NCI-H128 (cell line): ENCODE results near the gene RAB18.
"Not testable (repeated sequence)": the region's sequence is repeated elsewhere in the genome, so short reads cannot be mapped to it uniquely, and the experiment has no call there.

Experiments used
- DNase-seq: peaks from one replicate; lab custom pipeline; 2025; ENCODE audit not compliant: unreplicated experiment; lab: John Stamatoyannopoulos, UW

The RAB18 gene

DNA sequence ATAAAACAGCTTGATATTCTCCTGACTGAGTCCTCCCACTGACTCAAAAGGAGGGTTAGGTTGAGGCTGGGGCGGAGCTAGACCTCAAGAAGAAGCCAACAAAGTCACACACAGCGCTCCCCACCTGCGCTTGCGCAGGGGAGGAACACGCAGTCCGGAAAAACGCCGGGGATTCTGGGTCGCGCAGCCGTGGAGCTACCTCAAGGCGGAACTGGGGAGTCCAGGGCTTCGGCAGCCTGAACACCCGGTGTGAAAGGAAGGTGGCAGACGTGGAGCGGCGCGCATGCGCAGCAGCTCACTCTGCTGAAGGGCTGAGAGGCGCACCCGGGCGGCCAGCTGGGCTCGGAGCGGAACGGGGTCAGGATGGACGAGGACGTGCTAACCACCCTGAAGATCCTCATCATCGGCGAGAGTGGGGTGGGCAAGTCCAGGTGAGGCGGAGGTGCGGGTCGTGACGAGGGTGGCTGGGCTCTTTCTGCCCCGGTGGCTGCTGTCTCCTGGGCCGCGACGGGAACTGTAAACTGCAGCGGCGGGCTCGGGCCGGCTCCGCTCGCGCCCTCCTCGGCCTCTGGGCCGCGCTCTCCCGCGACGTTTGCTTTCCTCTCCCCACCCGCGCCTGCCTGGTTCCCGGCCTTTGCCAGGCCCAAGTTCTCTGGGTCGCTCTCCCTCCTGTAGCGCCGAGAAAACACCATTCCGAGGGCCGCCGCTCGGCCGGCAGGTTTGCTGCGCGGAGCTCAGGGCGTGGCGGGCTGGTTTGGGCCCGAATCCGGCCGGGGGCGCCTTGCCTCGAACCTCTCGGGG is at the start of gene RAB18:
TSS of gene RAB18 (plus strand) at position 298 of the 801 bp plus-strand sequence. CDS start at position 364, 66 bp downstream.
- DNase-seq: peak; percentile 89

DNA sequence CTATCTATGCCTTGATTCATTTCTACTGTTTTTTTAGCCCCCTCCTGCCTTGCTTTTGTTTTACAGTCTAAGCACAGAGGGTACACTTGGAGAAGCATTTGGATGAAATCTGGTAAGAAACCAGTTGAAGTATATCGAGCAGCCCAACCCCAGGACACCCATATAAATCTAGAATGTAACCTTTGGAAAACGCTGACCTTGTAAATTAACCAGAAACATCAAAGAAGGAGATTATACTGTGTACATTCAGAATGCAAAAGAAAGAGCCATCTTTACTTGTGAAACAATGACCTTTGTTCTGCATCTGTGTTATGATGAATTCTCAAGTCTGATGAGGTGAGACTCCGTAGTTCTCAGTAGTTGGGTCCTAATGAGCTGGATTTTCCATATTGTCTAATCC is 49.3 kb upstream of the RAB18 start:
- no peak for DNase-seq

DNA sequence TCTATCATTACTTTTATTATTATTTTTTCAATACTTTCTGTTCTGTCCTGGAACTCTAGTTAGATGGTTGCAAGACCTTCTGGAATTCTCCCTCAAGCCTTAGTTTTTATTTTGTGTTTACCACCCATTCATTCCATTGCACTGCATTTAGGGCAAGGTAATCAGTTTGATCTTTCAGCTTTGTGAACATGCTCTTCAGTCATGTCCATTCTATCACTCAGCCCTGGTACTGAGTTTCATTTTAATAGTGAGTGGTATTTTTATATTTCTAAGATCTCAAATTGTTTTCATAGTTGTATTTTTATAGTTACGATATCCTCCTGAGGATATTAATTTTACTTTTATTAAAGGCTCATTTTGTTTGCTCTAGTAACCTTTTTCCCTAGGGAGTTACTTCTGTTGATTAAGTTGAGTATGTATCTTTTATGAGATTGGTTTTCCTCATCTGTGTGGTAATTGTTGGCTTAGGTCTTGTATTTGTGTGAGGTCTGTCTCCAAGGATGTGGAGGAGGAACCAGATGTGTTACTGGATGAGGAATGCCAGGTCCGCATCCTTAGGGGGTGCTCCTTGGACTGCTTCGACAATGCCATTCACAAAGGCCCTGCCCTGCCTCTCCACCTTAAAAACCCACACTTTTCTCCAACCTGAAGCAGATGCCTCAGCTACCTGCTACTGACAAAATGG is 46.7 kb upstream of the RAB18 start:
- no peak for DNase-seq

DNA sequence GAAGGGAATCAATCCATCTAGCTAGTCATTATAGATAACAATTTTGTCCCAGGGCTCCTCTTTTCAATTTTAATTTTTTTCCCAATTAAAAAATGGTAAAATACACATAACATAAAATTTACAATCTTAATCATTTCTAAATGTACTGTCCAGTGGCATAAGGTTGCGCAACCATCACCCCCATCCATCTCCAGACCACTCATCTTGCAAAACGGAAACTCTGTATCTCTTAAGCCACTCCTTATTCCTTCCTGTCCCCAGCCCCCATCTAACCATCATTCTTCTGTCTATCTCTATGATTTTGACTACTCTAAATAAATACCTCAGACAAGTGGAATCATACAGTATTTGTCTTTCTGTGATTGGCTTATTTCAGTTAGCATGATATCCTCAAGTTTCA is 46.1 kb upstream of the RAB18 start:
- DNase-seq: no peak

DNA sequence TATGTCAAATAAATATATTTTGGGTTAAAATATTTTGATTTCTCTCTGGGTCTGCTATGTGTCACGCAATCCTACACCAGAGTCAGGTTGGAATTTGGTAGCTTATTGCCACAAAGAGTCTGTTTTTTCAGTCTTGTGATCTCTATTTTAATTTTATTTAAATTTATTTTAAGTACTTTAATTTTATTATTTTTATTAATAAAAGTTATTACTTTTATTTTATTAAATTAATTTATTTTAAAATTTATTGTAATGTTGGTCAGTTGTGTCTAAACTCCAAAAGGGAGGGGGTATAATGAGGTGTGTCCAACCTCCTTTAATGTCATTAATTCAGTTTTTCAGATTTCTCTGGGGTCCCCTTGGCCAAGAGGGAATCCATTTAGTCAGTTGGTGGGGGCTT is 42.8 kb upstream of the RAB18 start:
- no peak for DNase-seq

DNA sequence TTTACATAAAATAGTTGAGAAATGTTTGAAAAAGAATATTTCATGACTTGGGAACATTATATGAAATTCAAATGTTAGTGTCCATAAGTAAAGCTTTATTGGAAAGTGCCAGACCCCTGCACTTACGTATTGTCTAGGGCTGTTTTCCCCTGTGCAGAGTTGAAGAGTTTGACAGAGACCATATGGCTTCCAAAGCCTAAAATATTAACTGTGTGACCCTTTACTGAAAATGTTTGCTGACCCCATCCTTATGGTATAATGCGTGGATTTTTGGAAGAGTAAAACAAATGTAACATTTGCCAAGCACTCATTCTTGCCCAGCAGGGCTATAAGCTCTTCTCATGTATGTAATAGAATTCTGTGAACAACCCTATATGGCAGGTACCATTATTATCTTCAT is 40.1 kb upstream of the RAB18 start:
- DNase-seq: no peak

DNA sequence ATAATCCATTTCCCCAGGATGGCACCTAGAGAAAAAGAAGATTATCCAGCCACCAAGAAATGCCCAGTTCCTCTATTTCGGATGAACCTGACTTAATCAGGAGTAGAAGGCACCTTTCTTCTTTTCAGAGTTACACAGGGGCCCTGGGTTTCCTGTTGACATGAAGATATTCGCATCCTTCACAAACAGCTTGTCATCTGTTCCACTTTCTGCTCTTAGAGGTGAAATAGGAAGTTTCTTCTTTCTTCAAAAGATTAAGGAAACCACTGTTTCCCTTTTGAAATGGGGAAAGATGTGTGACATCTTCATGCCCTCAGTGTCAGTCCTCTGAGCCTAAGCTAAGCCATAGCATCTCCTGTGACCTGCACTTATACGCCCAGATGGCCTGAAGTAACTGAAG is 39.1 kb upstream of the RAB18 start:
- no peak for DNase-seq

DNA sequence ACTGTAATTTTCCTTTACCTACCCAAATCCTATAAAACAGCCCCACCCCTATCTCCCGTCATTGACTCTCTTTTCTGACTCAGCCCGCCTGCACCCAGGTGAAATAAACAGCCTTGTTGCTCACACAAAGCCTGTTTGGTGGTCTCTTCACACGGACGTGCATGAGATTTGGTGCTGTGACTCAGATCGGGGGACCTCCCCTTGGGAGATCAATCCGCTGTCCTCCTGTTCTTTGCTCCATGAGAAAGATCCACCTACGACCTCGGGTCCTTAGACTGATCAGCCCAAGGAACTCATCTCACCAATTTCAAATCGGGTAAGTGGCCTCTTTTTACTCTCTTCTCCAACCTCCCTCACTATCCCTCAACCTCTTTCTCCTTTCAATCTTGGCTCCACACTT is 38.5 kb upstream of the RAB18 start:
- not testable (repeated sequence) for DNase-seq

DNA sequence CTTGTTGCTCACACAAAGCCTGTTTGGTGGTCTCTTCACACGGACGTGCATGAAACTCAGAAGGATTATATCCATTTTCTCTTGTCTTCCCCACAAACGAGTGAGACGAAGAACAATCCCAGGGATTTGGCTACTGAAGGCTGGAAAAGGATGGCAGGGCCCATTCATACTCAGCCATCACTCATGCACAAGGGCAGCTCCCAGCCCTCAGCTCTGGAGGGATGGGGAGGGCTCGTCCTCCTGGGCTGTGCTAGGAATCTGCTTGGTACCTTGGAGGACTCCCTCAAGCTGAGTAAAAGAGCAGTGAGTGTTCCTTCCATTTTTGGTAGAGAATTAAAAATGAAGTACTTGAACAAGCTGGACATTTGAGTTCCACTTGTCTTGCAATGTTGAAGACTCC is 33.2 kb upstream of the RAB18 start:
- no peak for DNase-seq

DNA sequence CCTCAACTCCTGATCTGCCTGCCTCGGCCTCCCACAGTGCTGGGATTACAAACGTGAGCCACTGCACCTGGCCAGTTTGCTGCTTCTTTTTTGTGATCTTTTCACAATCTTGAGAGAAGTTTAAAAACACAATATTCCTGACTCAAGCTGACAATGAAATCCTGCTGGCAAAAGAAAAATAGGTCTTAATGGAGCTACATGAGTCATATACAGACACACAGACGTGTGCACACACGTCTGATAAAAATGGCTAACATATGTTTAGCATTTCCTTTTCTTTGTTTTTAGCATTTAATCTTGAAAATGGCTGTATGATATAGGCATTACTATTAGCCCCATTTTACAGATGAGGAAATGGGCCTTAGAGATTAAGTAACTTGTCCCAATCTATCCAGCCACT is 29.4 kb upstream of the RAB18 start:
- DNase-seq: no peak

DNA sequence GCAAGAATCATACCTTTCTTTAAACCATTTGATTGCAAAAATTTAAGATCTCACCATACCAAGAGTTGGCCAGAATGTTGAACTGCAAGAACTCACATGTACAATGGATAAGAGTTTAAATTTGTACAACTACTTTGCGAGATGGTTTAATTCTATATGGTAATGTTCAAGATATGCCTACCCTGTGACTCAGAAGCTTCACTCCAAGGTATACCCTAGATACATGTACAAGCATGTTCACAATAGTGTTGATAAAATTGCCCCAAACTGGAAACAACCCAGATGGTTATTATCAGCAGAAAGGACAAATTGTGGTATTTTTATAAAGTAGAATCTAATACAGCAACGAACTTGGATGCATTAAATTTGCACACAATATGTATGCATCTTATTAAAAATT is 25.1 kb upstream of the RAB18 start:
- DNase-seq: no peak

DNA sequence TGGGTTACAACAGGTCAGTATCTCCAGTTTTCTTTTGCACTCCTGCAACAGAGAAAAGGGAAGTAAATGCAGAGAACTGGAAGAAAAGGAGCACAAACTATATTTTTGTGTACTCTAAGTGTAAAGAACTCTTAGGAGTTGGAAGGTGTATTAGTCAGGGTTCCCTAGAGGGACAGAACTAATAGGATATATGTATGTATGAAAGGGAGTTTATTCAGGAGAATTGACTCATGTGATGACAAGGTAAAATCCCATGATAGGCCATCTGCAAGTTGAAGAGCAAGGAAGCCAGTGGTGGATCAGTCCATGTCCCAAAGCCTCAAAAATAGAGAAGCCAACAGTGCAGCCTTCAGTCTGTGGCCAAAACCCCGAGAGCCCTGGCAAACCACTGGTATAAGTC is 22.6 kb upstream of the RAB18 start:
- no peak for DNase-seq

DNA sequence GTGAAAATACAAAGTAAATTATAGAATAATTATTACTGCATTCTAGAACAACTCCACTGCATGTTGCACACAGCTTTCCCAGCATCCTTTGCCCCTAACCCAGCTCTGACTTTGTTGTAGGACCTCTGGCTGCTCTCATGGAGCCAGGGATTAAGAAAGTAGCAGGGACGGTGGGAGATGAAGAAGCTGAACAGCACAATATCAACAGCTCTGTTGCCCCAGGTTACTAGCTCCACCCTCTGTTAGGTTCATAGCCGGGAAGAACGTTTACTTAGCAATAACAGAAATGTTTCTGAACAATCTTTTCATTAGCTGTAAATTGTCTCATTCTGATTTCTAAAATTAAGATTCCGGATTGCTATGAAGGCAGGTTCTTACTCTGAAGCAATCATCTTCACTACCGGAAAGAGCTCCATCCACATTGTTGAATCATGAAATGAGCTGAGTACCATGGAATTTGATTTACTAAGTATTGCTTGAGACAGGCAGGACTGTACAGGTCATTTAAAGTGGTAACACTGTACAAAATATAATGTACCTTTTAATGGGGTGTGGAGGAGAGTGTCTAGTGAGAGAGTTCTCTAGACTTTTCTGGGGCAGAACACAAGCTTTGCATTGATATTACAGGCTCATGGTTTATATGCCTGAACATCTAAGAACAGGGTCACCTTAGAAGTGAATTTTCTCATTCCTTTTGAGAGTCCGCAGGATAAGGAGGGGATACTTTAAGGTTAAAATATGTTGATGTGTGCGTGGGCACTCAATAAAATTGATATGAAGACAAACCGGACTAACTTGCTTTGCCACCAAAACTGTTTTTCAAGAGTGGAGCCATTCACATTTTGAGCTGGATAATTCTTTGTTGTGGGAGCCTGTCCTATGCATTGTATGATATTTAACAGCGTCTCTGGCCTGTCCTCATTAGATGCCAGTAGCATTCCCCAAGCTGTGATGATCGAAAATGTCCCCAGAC is 20.8 kb upstream of the RAB18 start:
- no peak for DNase-seq

DNA sequence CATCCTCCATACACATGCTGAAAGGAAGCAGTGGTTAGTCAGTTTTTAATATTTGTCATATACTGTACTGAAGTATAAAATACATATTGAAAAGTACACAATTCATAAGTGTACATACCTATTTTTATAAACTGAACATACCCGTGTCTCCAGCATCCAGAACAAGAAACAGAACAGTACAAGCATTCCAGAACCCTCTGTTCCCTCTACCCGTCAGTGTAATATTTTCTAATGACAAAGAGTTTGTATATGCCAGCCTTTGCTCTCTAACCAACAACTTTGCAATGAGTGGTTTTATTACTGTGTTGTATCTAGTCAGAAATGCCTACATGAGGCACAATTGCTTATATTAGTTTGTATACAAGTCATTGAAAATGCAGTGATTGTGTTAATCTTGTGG is 18.7 kb upstream of the RAB18 start:
- DNase-seq: no peak

DNA sequence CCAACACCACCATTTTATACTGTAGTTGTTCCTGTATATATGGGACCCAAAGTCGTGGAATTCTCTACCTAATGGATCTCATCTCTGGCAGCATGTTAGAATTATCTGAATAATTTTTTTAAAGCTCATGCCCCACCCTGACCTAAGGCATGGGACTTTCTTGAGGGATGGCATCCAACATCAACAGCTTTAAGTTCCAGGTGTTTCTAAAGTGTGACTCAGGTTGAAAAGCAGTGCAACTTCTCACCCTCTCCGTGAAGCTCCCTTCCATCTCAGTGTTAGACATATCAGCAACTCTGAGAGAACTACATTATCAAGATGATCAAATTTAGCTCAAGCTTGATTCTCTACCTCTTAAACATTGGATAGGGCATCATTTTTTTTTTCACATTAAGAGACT is 18.1 kb upstream of the RAB18 start:
- no peak for DNase-seq

DNA sequence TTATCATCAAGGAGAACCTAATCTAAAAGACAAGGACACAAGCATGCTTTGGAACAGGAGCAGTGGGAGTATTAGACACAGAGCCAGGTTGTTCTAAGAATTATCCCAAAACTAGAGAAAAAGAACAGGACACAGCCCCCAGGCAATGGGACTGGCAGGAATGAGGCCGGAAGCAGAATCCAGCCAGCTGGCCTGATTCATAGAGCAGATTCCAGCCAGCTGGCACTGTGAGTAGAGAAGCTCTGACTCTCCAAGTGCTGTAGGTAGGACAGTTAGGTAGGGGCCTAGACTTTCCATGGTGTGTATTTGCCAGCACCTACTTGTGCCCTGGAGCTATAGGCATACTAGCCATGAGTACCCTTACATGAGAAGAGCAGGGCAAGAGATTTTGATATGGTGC is 13.3 kb upstream of the RAB18 start:
- DNase-seq: no peak

DNA sequence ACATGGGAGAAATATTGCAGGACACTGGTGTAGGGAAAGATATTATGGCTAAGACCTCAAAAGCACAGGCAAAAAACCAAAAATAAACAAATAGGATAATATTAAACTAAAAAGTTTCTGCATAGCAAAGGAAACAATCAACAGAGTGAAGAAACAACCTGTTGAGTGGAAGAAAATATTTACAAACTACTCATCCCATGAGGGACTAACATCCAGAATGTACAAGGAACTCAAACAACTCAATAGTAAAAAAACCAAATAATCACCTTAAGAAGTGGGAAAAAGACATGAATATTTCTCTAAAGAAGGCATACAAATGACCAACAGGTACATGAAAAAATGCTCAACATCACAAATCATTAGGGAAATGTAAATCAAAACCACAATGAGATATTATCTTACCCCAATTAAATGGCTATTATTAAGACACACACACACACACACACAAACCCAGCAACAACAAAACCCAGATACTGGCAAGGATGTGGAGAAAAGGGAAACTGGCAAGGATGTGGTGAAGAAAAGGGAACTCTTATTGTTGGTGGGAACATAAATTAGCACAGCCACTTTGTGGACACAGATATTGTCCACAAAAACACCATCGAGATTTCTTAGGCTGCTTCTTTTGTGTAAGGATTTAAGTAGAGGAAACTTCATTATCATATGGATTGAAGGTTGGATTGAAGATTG is 9.8 kb upstream of the RAB18 start:
- DNase-seq: no peak

DNA sequence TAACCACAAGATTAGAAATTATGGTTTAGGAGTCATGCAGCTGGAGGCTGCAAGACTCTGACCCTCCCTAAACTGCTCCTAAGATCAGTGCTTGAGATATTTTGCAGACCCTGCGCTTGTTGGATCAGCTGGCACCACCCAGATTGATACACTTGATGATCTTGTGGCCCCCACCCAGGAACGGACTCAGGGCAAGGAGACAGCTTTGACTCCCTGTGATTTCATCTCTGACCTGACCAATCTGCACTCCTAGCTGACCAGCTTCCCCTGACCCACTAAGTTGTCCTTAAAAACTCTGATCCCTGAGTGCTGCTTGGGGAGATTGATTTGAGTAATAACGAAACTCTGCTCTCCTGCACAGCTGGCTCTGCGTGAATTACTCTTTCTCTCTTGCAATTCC is 8.0 kb upstream of the RAB18 start:
- no peak for DNase-seq

DNA sequence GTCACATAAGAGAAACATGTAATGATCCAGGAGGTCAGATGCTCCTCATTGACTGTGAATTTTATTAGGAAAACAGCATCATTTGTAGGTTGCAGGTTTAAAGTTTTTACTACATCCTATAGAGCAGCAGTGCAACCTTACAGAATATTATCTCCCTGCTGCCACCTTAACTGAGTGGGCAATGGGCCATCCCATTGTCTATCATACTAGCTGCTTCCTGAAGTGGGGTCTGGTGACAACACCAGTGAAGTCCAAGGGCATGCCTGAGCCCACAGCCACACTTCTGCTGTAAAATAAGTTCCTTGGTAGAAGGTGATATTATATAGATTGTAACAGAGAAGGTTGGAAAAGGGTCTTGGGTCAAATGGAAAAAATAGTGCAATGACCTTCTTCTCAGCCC is 4.0 kb upstream of the RAB18 start:
- DNase-seq: no peak

DNA sequence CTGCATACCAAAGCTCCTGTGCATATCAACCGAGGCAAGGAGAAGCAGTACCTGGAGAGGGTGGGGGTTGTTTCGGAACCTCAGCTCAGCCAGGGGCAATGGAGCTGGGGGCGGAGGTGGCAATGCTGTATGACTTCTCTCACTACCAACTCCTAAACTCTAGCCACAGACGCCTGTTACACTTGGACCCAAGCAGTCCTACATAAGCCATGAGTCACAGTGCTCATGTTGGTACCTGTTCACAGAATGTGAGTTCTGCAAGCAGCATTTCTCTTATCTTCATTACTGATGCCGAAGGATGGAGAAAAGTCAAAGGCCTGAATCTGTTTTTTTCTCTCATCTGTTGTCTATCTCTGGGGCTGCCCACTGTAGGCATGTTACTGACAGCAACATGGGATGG is 3.2 kb upstream of the RAB18 start:
- no peak for DNase-seq

DNA sequence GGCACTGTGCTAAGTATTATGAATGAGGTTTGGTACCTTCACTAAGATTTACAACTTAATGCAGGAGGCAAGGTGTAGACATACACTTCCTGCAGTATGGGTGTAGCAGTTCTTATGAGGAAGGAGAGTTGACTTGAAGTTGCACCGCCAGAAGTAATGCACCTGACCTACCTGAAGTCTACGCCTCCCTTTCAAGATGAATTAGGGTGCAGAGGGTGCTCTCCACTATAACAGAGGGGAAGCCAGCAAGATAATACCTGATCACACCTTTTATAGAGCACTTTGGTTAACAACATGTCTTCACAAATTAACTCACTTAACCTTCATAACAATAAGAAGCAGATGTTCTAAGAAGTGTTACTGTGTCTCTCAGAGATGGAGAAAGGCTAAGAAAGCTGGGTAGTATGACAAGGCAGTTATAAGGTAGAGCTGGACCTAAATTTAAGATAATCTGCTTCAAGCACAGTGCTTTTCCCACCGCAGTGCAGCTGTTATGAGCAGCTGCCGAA is 552 bp upstream of the RAB18 start:
- DNase-seq: no peak
